Body of pancreas (tissue), 4 donors: Measurements from ENCODE around the gene SLC37A1.

Experiments
- CTCF ChIP-seq, 7 experiments: fragments of 450-650 bp in 4 of 7; fragments of 200-600 bp in 3 of 7; sonication (generic) in 3 of 7; IDR thresholded peaks; one replicate each; pipeline ENCODE4 v1.5.1; 2016 to 2019; ENCODE audit warnings: antibody characterized with exemption in 7 of 7
- POLR2A ChIP-seq, 3 donors: fragments of 450-650 bp; IDR thresholded peaks; one replicate each; pipeline ENCODE4 v1.6.1; 2016; ENCODE audit warnings: antibody characterized with exemption in 3 of 3, mild to moderate bottlenecking in 2 of 3

GRCh38 chr21:42476388-42477331 lies 37.0 kb upstream of the SLC37A1 start:
- TF ChIP-seq CTCF (IDR thresholded peaks at IDR 0.05) (no peak), POLR2A (IDR thresholded peaks at IDR 0.05) (no peak)
